NCI-H2196 (cell line): ENCODE results near the gene ASPN.
"Not testable (repeated sequence)": the region's sequence is repeated elsewhere in the genome, so short reads cannot be mapped to it uniquely, and the experiment has no call there.

Experiments used
- DNase-seq: peaks from one replicate; lab custom pipeline; 2025; ENCODE audit not compliant: unreplicated experiment; lab: John Stamatoyannopoulos, UW

Gene ASPN

GRCh38 chr9:92422611-92423338 lies 59.5 kb downstream of the ASPN start:
- no peak for DNase-seq

DNA sequence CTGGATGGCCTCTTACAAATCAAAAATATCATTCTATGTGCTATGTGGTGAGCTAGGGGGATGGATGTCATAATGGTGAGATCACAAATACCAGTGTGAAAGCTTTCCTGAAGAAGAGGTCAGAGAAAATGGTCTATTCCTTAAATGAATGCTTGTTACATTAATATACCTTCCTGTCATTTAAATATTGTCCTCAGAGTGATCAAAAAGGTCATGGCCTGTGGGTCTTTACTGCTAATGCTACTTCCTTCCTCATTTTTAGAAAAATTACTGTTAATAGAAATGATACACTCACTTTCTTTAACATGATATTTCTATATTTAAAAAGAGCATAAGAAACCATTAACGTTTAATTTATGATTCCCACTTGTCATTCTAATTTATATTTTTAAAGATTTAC lies 67.7 kb downstream of the ASPN start:
- no peak for DNase-seq

- DNase-seq: not testable (repeated sequence)
These were observed 71.1 kb downstream of the ASPN start for GRCh38 chr9:92411157-92411556.

DNA sequence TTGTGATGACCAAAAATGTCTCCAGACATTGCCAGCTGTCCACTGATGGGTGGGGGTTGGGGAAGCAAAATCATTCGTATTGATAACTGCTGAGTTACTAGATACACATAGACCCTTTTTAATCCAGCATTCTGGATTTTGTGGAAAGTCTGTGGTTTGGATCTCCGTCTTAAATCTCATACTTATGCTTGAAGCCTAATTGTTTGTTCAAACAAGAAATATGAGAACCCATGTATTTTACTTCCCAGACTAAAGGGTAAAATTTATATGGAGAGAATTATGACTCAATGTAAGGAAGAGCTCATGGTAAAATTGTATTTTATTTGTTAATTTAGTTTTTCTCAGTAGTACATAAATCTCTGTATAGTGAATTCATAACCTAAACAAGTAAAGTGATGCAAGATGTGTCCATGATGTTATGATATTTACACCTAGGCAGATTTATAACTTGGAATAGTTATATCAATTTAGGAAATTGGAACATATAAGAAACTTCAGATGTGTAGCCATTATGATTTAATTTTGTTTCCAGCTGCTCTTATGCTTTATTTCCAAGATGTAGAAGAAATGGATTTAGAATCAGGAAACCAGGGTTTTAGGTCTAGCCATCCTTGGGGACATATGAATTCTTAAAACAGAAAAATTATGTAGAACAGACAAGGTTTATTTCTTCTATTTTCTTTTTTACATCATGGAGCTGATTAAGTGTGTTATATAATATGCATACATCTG lies 73.4 kb downstream of the ASPN start:
- no peak for DNase-seq

- no peak for DNase-seq
These were observed 74.5 kb downstream of the ASPN start for GRCh38 chr9:92407818-92408217.

DNA sequence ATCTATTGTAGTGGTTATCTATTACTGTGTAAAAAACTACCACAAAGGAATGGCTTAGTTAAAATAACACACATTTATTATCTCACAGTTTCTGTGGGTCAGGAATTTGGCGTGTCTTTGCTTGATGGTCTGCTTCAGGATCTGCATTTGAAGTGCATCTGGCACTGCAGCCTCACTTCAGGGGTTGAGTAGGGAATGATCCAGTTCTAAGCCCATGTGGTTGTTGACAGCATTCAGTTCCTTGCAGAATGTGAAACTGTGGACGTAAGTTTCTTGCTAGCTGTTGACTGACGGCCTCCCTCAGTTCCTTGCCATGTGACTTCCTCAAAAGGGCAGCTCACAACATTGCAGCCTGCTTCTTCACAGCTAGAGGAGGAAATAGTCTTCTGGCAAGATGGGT lies 75.8 kb downstream of the ASPN start:
- no peak for DNase-seq
